ENCODE measurements around the gene FAU. TPM values are rescaled to one million over a fixed set of nuclear protein-coding genes. Genes with fewer than 3 reads are reported as not detected.

FAU gene
- total and polyA plus RNA-seq, 2 of the 13 experiments (the other 11 are each of a cell fraction or from before 2014, with no cell fraction given), result 374 to 869 TPM

- TF ChIP-seq ZBTB33 (CRISPR knock-in tag; IDR thresholded peaks at IDR 0.05) (no peak), SKI (IDR thresholded peaks at IDR 0.05; ENCODE audit: partially characterized antibody) (peak; percentile 27), LBX2 (CRISPR knock-in tag; IDR thresholded peaks at IDR 0.05; ENCODE audit: borderline replicate concordance) (peak; percentile 52; the same call in 1 of the 2 replicates), GZF1 (CRISPR knock-in tag; IDR thresholded peaks at IDR 0.05) (peak; percentile 75), YY1 (IDR thresholded peaks at IDR 0.05; ENCODE audit: insufficient read depth, insufficient replicate concordance, low read depth, low read length) (peak; percentile 95), ADNP (CRISPR knock-in tag; IDR thresholded peaks at IDR 0.05) (no peak), TAF15 (IDR thresholded peaks at IDR 0.05; ENCODE audit: low read depth, low read length, poor library complexity, severe bottlenecking) (peak; percentile 44), ELF3 (CRISPR knock-in tag; IDR thresholded peaks at IDR 0.05) (peak; percentile 92), NFKBIZ (CRISPR knock-in tag; IDR thresholded peaks at IDR 0.05) (peak; percentile 21; the same call in 1 of the 2 replicates), ZNF605 (CRISPR knock-in tag; IDR thresholded peaks at IDR 0.05) (peak; percentile 92), ZNF569 (CRISPR knock-in tag; IDR thresholded peaks at IDR 0.05; ENCODE audit: borderline replicate concordance) (no peak), HDAC6 (IDR thresholded peaks at IDR 0.05; ENCODE audit: low read depth, low read length) (no peak), DDIT3 (CRISPR knock-in tag; IDR thresholded peaks at IDR 0.05) (no peak), CBFB (CRISPR knock-in tag; IDR thresholded peaks at IDR 0.05) (peak; percentile 90; the same call in 1 of the 2 replicates)
- TF ChIP-seq, protein P1, sequence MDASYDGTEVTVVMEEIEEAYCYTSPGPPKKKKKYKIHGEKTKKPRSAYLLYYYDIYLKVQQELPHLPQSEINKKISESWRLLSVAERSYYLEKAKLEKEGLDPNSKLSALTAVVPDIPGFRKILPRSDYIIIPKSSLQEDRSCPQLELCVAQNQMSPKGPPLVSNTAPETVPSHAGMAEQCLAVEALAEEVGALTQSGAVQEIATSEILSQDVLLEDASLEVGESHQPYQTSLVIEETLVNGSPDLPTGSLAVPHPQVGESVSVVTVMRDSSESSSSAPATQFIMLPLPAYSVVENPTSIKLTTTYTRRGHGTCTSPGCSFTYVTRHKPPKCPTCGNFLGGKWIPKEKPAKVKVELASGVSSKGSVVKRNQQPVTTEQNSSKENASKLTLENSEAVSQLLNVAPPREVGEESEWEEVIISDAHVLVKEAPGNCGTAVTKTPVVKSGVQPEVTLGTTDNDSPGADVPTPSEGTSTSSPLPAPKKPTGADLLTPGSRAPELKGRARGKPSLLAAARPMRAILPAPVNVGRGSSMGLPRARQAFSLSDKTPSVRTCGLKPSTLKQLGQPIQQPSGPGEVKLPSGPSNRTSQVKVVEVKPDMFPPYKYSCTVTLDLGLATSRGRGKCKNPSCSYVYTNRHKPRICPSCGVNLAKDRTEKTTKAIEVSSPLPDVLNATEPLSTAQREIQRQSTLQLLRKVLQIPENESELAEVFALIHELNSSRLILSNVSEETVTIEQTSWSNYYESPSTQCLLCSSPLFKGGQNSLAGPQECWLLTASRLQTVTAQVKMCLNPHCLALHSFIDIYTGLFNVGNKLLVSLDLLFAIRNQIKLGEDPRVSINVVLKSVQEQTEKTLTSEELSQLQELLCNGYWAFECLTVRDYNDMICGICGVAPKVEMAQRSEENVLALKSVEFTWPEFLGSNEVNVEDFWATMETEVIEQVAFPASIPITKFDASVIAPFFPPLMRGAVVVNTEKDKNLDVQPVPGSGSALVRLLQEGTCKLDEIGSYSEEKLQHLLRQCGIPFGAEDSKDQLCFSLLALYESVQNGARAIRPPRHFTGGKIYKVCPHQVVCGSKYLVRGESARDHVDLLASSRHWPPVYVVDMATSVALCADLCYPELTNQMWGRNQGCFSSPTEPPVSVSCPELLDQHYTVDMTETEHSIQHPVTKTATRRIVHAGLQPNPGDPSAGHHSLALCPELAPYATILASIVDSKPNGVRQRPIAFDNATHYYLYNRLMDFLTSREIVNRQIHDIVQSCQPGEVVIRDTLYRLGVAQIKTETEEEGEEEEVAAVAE (CRISPR knock-in tag; IDR thresholded peaks at IDR 0.05; ENCODE audit: borderline replicate concordance), result peak; percentile 60
- TF ChIP-seq, protein P2, sequence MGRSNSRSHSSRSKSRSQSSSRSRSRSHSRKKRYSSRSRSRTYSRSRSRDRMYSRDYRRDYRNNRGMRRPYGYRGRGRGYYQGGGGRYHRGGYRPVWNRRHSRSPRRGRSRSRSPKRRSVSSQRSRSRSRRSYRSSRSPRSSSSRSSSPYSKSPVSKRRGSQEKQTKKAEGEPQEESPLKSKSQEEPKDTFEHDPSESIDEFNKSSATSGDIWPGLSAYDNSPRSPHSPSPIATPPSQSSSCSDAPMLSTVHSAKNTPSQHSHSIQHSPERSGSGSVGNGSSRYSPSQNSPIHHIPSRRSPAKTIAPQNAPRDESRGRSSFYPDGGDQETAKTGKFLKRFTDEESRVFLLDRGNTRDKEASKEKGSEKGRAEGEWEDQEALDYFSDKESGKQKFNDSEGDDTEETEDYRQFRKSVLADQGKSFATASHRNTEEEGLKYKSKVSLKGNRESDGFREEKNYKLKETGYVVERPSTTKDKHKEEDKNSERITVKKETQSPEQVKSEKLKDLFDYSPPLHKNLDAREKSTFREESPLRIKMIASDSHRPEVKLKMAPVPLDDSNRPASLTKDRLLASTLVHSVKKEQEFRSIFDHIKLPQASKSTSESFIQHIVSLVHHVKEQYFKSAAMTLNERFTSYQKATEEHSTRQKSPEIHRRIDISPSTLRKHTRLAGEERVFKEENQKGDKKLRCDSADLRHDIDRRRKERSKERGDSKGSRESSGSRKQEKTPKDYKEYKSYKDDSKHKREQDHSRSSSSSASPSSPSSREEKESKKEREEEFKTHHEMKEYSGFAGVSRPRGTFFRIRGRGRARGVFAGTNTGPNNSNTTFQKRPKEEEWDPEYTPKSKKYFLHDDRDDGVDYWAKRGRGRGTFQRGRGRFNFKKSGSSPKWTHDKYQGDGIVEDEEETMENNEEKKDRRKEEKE (IDR thresholded peaks at IDR 0.05), result no peak
- TF ChIP-seq, protein P3, sequence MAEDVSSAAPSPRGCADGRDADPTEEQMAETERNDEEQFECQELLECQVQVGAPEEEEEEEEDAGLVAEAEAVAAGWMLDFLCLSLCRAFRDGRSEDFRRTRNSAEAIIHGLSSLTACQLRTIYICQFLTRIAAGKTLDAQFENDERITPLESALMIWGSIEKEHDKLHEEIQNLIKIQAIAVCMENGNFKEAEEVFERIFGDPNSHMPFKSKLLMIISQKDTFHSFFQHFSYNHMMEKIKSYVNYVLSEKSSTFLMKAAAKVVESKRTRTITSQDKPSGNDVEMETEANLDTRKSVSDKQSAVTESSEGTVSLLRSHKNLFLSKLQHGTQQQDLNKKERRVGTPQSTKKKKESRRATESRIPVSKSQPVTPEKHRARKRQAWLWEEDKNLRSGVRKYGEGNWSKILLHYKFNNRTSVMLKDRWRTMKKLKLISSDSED (CRISPR knock-in tag; IDR thresholded peaks at IDR 0.05), result no peak
Measured at GRCh38 chr11:65121865-65122696, at the start of gene FAU, which contains the start of gene MRPL49 (continued).

All from HepG2 (cell line).